ENCODE measurements around the gene LTF. TPM values are rescaled to one million over a fixed set of nuclear protein-coding genes. Genes with fewer than 3 reads are reported as not detected.

Gene LTF
- total and polyA plus RNA-seq, 2 experiments from 2014 or later: 0.73 to 1.3 TPM

GRCh38 chr3:46463120-46463867 is 1.4 kb downstream of the LTF start:
- H3K4me1 Mint-ChIP-seq: peaks cover 2% of the 10 kb centered on the region
- ATAC-seq (no peak), DNase-seq (ENCODE audit: low spot score) (no peak)
- Histone ChIP-seq H3K4me1 (ENCODE audit: insufficient read depth) (peaks cover 6% of the 10 kb centered on the region; the same call in 1 of the 2 replicates), H3K9me2 (ENCODE audit: insufficient read depth) (no peaks in the 10 kb centered on the region), H4K20me1 (replicated peaks; ENCODE audit: insufficient read depth) (no peaks in the 10 kb centered on the region), H3K4me2 (no peak overlapping the region), H3K27ac (ENCODE audit: low read depth) (no peak overlapping the region), H3K4me3 (no peak overlapping the region), H2AFZ (no peak overlapping the region), H3K36me3 (ENCODE audit: insufficient read depth) (no peaks in the 10 kb centered on the region), H3K27me3 (ENCODE audit: insufficient read depth) (peaks cover 39% of the 10 kb centered on the region), H3F3A (replicated peaks; ENCODE audit: low read depth) (no peaks in the 10 kb centered on the region), H3K79me2 (replicated peaks; ENCODE audit: insufficient read depth) (no peaks in the 10 kb centered on the region)
- TF ChIP-seq CREB1 (CRISPR knock-in tag; IDR thresholded peaks at IDR 0.05; ENCODE audit: low read depth) (no peak), NANOG (IDR thresholded peaks at IDR 0.05; ENCODE audit: borderline replicate concordance) (no peak), ETS1 (IDR thresholded peaks at IDR 0.05) (no peak), EZH2 (IDR thresholded peaks at IDR 0.05; ENCODE audit: low read depth, unreplicated experiment) (no peak), ZNF114 (CRISPR knock-in tag; IDR thresholded peaks at IDR 0.05) (no peak), CTCF (conservative IDR thresholded peaks at IDR 0.05; ENCODE audit: low read depth in 2 of 2) (no peak), JUNB (IDR thresholded peaks at IDR 0.05; ENCODE audit: unreplicated experiment) (no peak)
- H3K4me3 Mint-ChIP-seq: no peak overlapping the region
- no peak overlapping the region for H3K27ac Mint-ChIP-seq
- H3K9me3 Mint-ChIP-seq: no peaks in the 10 kb centered on the region; the same call in 1 of the 3 replicates
- peaks cover 20% of the 10 kb centered on the region for H3K27me3 Mint-ChIP-seq (ENCODE audit: insufficient read depth, low read depth, poor library complexity)
- no peaks in the 10 kb centered on the region for H3K36me3 Mint-ChIP-seq (ENCODE audit: low read depth)

GRCh38 chr3:46462511-46462910 is 2.2 kb downstream of the LTF start:
- peaks cover 2% of the 10 kb centered on the region for H3K4me1 Mint-ChIP-seq
- H3K36me3 ChIP-seq (ENCODE audit: insufficient read depth): no peaks in the 10 kb centered on the region
- TF ChIP-seq CTCF (conservative IDR thresholded peaks at IDR 0.05; ENCODE audit: low read depth in 2 of 2) (no peak), ETS1 (IDR thresholded peaks at IDR 0.05) (no peak), EZH2phosphoT487 (IDR thresholded peaks at IDR 0.05; ENCODE audit: unreplicated experiment) (no peak), STAT1 (IDR thresholded peaks at IDR 0.05; ENCODE audit: unreplicated experiment) (no peak), CREB1 (CRISPR knock-in tag; IDR thresholded peaks at IDR 0.05; ENCODE audit: low read depth) (no peak), POLR2AphosphoS5 (IDR thresholded peaks at IDR 0.05; ENCODE audit: low read depth) (no peak), ZNF331 (CRISPR knock-in tag; IDR thresholded peaks at IDR 0.05; ENCODE audit: low read depth) (no peak), NANOG (IDR thresholded peaks at IDR 0.05; ENCODE audit: borderline replicate concordance) (no peak), ZNF114 (CRISPR knock-in tag; IDR thresholded peaks at IDR 0.05) (no peak), REST (IDR thresholded peaks at IDR 0.05; ENCODE audit: unreplicated experiment) (no peak), JUNB (IDR thresholded peaks at IDR 0.05; ENCODE audit: unreplicated experiment) (no peak)

More at GRCh38 chr3:46462511-46462910, 2.2 kb downstream of the LTF start:
- Histone ChIP-seq H3K9me2 (ENCODE audit: insufficient read depth) (no peaks in the 10 kb centered on the region), H4K20me1 (replicated peaks; ENCODE audit: insufficient read depth) (no peaks in the 10 kb centered on the region), H3K4me1 (ENCODE audit: insufficient read depth) (peaks cover 6% of the 10 kb centered on the region; the same call in 1 of the 2 replicates), H3K27ac (ENCODE audit: low read depth) (no peak overlapping the region), H3K27me3 (ENCODE audit: insufficient read depth) (peaks cover 39% of the 10 kb centered on the region), H3K79me2 (replicated peaks; ENCODE audit: insufficient read depth) (no peaks in the 10 kb centered on the region), H2AFZ (no peak overlapping the region), H3F3A (replicated peaks; ENCODE audit: low read depth) (no peaks in the 10 kb centered on the region), H3K4me3 (no peak overlapping the region), H3K4me2 (no peak overlapping the region)
- H3K4me3 Mint-ChIP-seq: no peak overlapping the region
- H3K9me3 Mint-ChIP-seq: no peaks in the 10 kb centered on the region; the same call in 1 of the 3 replicates
- peaks cover 20% of the 10 kb centered on the region for H3K27me3 Mint-ChIP-seq (ENCODE audit: insufficient read depth, low read depth, poor library complexity)
- ATAC-seq (no peak), DNase-seq (ENCODE audit: low spot score) (no peak)
- H3K27ac Mint-ChIP-seq: no peak overlapping the region
- H3K36me3 Mint-ChIP-seq (ENCODE audit: low read depth): no peaks in the 10 kb centered on the region
